ENCODE measurements around the gene COA7. TPM values are rescaled to one million over a fixed set of nuclear protein-coding genes. Genes with fewer than 3 reads are reported as not detected.

Gene COA7
- total RNA-seq, 1 donor from 2014 or later = 21.5 TPM

DNA sequence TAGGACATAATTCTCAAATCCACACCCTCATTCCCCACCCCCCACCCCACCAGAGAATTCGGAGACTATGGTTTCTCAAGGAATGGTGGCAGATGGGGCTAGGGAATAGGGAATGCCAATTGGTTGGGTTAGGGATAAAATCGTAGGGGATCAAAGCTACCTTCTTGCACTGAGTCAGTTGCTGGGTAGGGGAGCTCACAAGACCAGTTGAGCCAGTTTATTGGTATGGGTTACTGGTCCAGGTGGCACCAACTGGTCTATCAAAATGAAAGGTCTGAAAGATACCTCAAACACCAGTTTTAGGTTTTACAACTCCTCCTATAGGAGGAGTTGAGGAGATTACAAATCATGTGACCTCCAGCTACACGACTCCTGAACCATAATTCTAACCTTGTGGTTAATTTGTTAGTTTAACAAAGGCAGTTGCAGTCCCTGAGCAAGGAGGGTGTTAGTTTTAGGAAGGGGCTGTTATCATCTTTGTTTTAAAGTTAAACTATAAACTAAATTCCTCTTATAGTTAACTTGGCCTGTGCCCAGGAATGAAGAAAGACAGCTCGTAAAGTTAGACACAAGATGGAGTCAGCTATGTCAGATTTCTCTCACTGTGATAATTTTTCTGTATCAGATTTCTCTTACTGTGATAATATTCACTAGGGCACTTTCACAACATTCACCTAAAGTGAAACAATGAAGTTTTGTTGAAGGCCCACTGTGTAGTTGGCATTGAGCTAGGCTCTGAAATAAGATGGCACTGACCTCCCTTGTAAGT lies 62.6 kb downstream of the COA7 start:
- Mint-ChIP-seq H3K4me1 (peaks cover 40% of the 10 kb centered on the region), H3K36me3 (no peaks in the 10 kb centered on the region), H3K27me3 (ENCODE audit: low read depth) (peaks cover 23% of the 10 kb centered on the region), H3K9me3 (no peaks in the 10 kb centered on the region), H3K4me3 (no peak overlapping the region), H3K27ac (no peak overlapping the region)
- no peak for DNase-seq (ENCODE audit: low spot score in 2 of 2, unreplicated experiment in 2 of 2)
- TF ChIP-seq, protein P1, sequence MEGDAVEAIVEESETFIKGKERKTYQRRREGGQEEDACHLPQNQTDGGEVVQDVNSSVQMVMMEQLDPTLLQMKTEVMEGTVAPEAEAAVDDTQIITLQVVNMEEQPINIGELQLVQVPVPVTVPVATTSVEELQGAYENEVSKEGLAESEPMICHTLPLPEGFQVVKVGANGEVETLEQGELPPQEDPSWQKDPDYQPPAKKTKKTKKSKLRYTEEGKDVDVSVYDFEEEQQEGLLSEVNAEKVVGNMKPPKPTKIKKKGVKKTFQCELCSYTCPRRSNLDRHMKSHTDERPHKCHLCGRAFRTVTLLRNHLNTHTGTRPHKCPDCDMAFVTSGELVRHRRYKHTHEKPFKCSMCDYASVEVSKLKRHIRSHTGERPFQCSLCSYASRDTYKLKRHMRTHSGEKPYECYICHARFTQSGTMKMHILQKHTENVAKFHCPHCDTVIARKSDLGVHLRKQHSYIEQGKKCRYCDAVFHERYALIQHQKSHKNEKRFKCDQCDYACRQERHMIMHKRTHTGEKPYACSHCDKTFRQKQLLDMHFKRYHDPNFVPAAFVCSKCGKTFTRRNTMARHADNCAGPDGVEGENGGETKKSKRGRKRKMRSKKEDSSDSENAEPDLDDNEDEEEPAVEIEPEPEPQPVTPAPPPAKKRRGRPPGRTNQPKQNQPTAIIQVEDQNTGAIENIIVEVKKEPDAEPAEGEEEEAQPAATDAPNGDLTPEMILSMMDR (IDR thresholded peaks at IDR 0.05; ENCODE audit: unreplicated experiment) = no peak

Other genes with a start within 250 kb of the COA7 start
- gene TUT4, start 145.3 kb downstream of the COA7 start, total RNA-seq = 123 to 132 TPM (median 129 TPM) in 3 replicates
- gene GPX7, start 96.0 kb downstream of the COA7 start, total RNA-seq = 57.7 to 62.6 TPM (median 61.8 TPM) in 3 replicates
- gene SHISAL2A, start 65.2 kb downstream of the COA7 start, total RNA-seq = 0.99 to 1.4 TPM (median 1.4 TPM) in 3 replicates
- 31.9 to 32.5 TPM (median 32.5 TPM) in 3 replicates for gene ZYG11B, start 28.1 kb upstream of the COA7 start, total RNA-seq
- 0.14 to 0.18 TPM in 2 of 3 replicates, not detected in the other for gene ZYG11A, start 144.4 kb upstream of the COA7 start, total RNA-seq
- gene ECHDC2, start 223.4 kb upstream of the COA7 start, total RNA-seq = 176 to 180 TPM (median 178 TPM) in 3 replicates
- 55.8 to 58.9 TPM (median 56.5 TPM) in 3 replicates for gene SCP2, start 228.9 kb upstream of the COA7 start, total RNA-seq

All from mesothelial cell of epicardium (in vitro differentiated cells).